Measurements from ENCODE around the gene TTN.

The TTN gene

DNA sequence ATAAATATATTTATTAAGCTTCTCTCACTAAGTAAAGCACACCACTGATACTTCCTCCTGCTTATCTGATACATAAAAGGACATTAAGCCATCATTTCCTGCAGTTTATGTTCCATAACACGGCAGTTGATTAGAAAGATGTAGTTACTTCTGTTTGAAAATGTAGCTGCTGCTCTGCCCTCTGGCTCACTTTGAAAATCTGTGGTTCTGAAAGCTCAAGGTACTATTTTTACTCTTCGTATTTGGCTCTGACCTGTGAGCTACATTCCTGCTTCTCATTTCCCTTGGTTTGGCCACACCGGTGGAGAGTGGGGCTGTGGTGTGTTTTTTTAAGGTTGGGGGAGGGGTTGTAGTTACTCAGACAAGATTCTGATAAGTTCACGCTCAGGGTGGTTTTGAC, 12.8 kb upstream of the TTN start:
- TF ChIP-seq, protein P1, sequence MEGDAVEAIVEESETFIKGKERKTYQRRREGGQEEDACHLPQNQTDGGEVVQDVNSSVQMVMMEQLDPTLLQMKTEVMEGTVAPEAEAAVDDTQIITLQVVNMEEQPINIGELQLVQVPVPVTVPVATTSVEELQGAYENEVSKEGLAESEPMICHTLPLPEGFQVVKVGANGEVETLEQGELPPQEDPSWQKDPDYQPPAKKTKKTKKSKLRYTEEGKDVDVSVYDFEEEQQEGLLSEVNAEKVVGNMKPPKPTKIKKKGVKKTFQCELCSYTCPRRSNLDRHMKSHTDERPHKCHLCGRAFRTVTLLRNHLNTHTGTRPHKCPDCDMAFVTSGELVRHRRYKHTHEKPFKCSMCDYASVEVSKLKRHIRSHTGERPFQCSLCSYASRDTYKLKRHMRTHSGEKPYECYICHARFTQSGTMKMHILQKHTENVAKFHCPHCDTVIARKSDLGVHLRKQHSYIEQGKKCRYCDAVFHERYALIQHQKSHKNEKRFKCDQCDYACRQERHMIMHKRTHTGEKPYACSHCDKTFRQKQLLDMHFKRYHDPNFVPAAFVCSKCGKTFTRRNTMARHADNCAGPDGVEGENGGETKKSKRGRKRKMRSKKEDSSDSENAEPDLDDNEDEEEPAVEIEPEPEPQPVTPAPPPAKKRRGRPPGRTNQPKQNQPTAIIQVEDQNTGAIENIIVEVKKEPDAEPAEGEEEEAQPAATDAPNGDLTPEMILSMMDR (IDR thresholded peaks at IDR 0.05; ENCODE audit: low read depth, low read length, missing control alignments) = no peak
- no peak overlapping the region for H3K4me3 ChIP-seq (ENCODE audit: low read depth, low read length)
- DNase-seq (ENCODE audit: low read depth) = peak; percentile 25

DNA sequence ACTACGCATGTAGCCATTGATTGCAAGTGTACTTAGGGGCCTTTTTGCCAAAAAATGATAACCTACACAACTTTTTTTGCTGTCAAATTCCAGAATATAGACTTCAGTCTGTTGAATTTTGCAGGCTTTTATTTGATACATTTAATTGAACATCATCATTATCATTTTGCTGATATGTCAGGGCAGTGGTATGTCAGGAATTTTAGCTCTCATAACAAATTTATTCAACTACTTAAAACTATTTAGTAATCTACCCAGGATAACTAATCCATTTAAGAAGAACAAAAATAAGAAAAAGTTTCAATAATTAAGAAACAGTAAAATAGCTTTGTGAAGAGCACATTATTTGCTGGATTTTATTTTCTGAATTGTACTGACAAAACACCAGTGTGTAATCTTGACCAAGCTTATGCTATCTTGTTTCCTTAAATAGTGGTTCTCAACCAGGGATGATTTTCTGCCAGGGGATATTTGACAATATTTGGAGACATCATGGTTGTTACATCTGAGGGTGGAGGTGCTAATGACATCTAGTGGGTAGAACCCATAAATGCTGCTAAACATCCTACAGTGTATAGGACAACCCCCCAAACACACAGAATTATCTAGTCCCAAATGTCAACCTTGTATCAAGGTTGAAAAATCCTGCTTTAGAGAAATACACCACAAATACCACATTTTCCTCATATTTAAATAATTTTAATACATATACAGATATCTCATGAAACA, 12.1 kb upstream of the TTN start:
- TF ChIP-seq, protein P1 (IDR thresholded peaks at IDR 0.05; ENCODE audit: low read depth, low read length, missing control alignments) = peak; percentile 12

DNA sequence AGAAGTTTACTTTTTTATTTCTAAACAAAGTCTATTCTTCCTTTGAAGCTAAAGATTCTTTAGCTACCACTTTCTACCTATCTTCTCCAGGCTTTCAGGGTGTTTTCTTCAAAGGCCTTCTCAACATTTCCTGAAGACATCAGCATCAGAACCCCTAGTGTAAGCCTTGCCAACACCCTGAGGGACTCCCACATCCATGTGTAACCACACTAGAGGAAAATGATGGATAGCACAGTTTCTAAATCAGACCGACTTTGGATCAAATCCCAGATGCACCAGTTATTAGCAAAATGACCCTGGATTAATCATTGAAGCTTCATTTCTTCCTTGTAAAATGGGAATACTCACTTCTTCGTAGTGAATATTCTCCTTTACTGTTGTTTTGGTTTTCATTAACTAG, 4.7 kb upstream of the TTN start:
- TF ChIP-seq, protein P1 (IDR thresholded peaks at IDR 0.05; ENCODE audit: low read depth, low read length, missing control alignments) = no peak
- DNase-seq (ENCODE audit: low read depth) = no peak
- no peak overlapping the region for H3K4me3 ChIP-seq (ENCODE audit: low read depth, low read length)

More for the DNA sequence above, 12.1 kb upstream of the TTN start:
- DNase-seq (ENCODE audit: low read depth) = no peak
- H3K4me3 ChIP-seq (ENCODE audit: low read depth, low read length) = no peak overlapping the region

DNA sequence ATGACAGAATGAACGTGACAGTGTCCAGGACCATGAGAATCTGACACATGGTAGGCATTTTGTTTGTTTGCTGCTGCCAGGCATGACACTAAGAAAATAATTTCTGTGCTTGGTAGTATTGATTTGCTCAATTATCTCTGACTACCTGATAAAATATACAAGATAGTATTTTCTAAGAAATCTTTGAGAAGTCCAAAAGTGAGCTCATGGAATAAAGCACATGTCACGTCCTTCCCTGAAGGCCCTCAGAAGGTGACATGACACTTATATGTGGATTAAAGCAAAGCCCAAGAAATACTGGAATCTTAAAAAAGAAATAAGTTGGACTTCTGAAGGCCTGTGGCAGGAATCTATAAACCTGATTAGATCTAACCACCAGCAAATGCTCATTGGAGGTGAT, 3.8 kb upstream of the TTN start:
- H3K4me3 ChIP-seq (ENCODE audit: low read depth, low read length) = no peak overlapping the region
- TF ChIP-seq, protein P1 (IDR thresholded peaks at IDR 0.05; ENCODE audit: low read depth, low read length, missing control alignments) = no peak
- DNase-seq (ENCODE audit: low read depth) = no peak

DNA sequence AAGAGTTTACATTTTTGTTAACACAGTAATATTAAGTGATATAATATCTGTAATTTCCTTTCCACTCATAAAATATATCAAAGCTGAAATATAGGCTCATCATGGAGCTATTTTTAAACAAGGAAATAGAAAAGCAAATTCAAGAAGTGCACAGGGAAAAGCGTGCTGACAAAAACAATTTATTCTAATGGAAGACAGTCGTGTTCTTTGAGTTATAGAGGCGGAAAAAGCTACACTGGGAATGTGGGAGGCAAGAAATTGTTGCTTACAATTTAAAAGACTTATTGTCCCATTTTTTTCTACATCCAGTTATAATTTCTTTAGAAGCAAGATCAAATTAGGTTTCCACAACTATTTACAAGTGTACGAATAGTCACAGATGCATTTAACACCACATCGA, 3.2 kb upstream of the TTN start:
- DNase-seq (ENCODE audit: low read depth) = no peak
- H3K4me3 ChIP-seq (ENCODE audit: low read depth, low read length) = no peak overlapping the region
- TF ChIP-seq, protein P1 (IDR thresholded peaks at IDR 0.05; ENCODE audit: low read depth, low read length, missing control alignments) = no peak

DNA sequence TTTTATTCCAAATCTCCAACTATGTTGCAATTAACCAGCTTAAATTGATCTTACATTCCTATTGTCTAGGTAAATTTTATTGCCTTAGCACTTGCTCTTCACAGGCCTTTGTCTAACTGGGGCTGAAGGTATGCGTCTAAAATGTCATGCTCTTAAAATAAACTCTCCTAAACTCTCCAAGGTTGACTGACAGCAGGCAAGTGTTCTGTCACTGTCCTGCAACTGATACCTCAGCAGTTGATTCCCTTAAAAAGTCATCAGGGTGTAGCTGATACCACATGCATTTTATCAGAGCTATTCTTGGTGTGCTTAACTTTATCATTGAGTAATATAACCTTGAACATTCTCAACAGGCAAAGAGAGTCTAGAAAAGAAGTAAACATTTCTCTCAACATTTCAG, 680 bp downstream of the TTN start:
- DNase-seq (ENCODE audit: low read depth) = no peak
- no peak overlapping the region for H3K4me3 ChIP-seq (ENCODE audit: low read depth, low read length)
- TF ChIP-seq, protein P1 (IDR thresholded peaks at IDR 0.05; ENCODE audit: low read depth, low read length, missing control alignments) = no peak

DNA sequence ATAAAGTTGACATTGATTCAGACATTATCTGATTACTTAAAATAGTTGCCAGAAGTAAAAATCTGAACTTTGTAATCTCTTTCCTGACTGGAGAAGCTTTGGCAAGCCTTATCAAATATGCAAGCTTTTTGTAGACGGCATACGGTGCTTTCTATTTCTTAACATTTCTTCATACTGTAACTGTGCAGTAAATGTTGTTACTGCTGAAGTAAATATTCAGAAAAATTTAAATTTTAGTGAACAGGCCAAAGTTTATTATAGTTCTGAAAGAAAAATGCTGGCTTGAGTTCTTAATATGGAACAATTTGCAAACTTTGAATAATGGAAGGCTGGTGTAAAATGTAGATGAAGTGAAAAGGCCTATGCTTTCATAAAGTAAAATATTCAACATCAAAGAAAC, 1.8 kb downstream of the TTN start:
- no peak for DNase-seq (ENCODE audit: low read depth)
- H3K4me3 ChIP-seq (ENCODE audit: low read depth, low read length) = no peak overlapping the region
- TF ChIP-seq, protein P1 (IDR thresholded peaks at IDR 0.05; ENCODE audit: low read depth, low read length, missing control alignments) = no peak
